ENCODE measurements around the gene SPRED2.

Gene SPRED2

DNA sequence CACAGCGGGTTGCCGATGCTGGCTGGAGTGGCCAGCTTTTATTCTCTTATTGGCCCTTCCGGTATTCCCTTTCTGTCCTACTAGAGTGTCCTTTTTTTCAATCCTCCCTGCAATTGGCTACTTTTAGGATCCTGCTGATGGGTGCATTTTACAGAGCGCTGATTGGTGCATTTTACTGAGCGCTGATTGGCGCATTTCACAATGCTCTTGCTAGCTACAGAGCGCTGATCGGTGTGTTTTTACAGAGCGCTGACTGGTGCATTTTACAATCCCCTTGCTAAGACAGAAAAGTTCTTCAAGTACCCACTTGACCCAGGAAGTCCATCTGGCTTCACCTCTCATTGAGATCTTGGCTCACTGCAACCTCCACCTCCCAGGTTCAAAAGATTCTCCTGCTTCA is 44.4 kb upstream of the SPRED2 start:
- no peak for DNase-seq (ENCODE audit: low read depth)
- H3K4me3 ChIP-seq (ENCODE audit: low read depth, low read length): no peak overlapping the region
- TF ChIP-seq, protein P1, sequence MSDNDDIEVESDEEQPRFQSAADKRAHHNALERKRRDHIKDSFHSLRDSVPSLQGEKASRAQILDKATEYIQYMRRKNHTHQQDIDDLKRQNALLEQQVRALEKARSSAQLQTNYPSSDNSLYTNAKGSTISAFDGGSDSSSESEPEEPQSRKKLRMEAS (IDR thresholded peaks at IDR 0.05; ENCODE audit: low read depth, low read length): no peak
- TF ChIP-seq POLR2A (IDR thresholded peaks at IDR 0.05; ENCODE audit: extremely low read depth, insufficient read length): no peak
- no peak for TF ChIP-seq CTCF (IDR thresholded peaks at IDR 0.05; ENCODE audit: low read depth, low read length)
- TF ChIP-seq MYC (IDR thresholded peaks at IDR 0.05; ENCODE audit: low read depth, low read length): no peak

DNA sequence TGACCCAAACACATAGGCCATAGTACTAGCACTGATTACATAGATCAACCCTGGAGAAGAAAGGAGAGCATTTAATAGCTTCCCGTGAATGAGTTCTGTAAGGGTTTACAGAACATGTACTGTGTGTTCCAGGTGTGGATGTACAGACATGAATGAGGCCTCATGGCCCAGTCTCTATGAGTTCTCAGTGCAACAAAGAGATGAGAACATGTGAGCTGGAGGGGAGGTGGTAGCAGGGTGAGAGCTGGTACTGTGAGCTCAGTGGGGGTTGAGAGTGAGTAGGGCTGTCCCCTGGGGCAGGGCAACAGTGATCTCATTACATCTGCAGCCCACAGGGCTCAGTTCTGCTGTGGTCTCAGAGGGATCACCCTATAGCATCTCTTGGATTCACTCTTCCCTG is 42.6 kb upstream of the SPRED2 start:
- TF ChIP-seq MYC (IDR thresholded peaks at IDR 0.05; ENCODE audit: low read depth, low read length) (no peak), CTCF (IDR thresholded peaks at IDR 0.05; ENCODE audit: low read depth, low read length) (no peak), POLR2A (IDR thresholded peaks at IDR 0.05; ENCODE audit: extremely low read depth, insufficient read length) (no peak)
- TF ChIP-seq, protein P1 (IDR thresholded peaks at IDR 0.05; ENCODE audit: low read depth, low read length): no peak
- DNase-seq (ENCODE audit: low read depth): no peak
- no peak overlapping the region for H3K4me3 ChIP-seq (ENCODE audit: low read depth, low read length)

- TF ChIP-seq CTCF (IDR thresholded peaks at IDR 0.05; ENCODE audit: low read depth, low read length) (no peak), POLR2A (IDR thresholded peaks at IDR 0.05; ENCODE audit: extremely low read depth, insufficient read length) (no peak), MYC (IDR thresholded peaks at IDR 0.05; ENCODE audit: low read depth, low read length) (no peak)
- TF ChIP-seq, protein P1 (IDR thresholded peaks at IDR 0.05; ENCODE audit: low read depth, low read length): no peak
- no peak overlapping the region for H3K4me3 ChIP-seq (ENCODE audit: low read depth, low read length)
Observed at GRCh38 chr2:65473045-65473444, 40.6 kb upstream of the SPRED2 start.

DNA sequence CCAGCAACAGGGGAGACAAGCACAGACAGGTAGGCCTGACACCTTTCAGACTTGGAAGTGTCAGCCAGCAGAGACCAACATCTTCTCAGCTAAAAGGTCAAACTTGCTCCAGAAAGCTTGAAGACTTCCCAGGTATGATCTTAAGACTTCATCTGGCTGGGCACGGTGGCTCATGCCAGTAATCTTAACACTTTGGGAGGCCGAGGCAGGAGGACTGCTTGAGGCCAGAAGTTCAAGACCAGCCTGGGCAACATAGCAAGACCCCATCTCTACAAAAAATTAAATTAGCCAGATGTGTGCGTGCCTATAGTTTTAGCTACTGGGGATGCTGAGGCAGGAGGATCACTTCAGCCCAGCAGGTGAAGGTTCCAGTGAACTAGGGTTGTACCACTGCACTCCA is 39.0 kb upstream of the SPRED2 start:
- no peak for DNase-seq (ENCODE audit: low read depth)
- TF ChIP-seq CTCF (IDR thresholded peaks at IDR 0.05; ENCODE audit: low read depth, low read length) (no peak), POLR2A (IDR thresholded peaks at IDR 0.05; ENCODE audit: extremely low read depth, insufficient read length) (no peak), MYC (IDR thresholded peaks at IDR 0.05; ENCODE audit: low read depth, low read length) (no peak)
- TF ChIP-seq, protein P1 (IDR thresholded peaks at IDR 0.05; ENCODE audit: low read depth, low read length): no peak
- no peak overlapping the region for H3K4me3 ChIP-seq (ENCODE audit: low read depth, low read length)

More at GRCh38 chr2:65473045-65473444, 40.6 kb upstream of the SPRED2 start:
- DNase-seq (ENCODE audit: low read depth): no peak

GRCh38 chr2:65466551-65466950 is 34.2 kb upstream of the SPRED2 start:
- H3K4me3 ChIP-seq (ENCODE audit: low read depth, low read length): no peak overlapping the region
- no peak for DNase-seq (ENCODE audit: low read depth)
- TF ChIP-seq, protein P1 (IDR thresholded peaks at IDR 0.05; ENCODE audit: low read depth, low read length): no peak
- no peak for TF ChIP-seq POLR2A (IDR thresholded peaks at IDR 0.05; ENCODE audit: extremely low read depth, insufficient read length)
- no peak for TF ChIP-seq MYC (IDR thresholded peaks at IDR 0.05; ENCODE audit: low read depth, low read length)
- TF ChIP-seq CTCF (IDR thresholded peaks at IDR 0.05; ENCODE audit: low read depth, low read length): no peak

DNA sequence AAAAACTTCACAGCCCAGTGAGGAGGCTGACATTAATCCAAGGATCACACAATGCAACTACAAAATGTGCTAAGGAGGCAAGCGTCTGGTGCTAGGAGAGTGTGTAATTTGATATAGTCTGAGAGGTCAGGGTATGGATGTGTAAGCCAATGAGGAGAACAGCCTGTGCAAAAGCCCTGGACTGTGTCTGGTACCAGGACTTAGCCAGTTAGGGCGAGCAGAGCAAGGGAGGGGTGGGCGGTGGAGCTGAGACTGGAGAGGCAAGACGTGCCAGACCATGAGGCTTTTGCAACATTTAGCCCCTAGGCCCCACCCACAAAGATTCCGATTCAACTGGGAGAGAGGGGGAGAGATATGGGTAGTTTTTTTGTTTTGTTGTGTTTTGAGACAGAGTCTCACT is 33.5 kb upstream of the SPRED2 start:
- no peak for DNase-seq (ENCODE audit: low read depth)
- H3K4me3 ChIP-seq (ENCODE audit: low read depth, low read length): no peak overlapping the region
- TF ChIP-seq POLR2A (IDR thresholded peaks at IDR 0.05; ENCODE audit: extremely low read depth, insufficient read length) (no peak), CTCF (IDR thresholded peaks at IDR 0.05; ENCODE audit: low read depth, low read length) (no peak), MYC (IDR thresholded peaks at IDR 0.05; ENCODE audit: low read depth, low read length) (no peak)
- TF ChIP-seq, protein P1 (IDR thresholded peaks at IDR 0.05; ENCODE audit: low read depth, low read length): no peak
